ENCODE measurements around the gene PRPF19.

PRPF19 gene

DNA sequence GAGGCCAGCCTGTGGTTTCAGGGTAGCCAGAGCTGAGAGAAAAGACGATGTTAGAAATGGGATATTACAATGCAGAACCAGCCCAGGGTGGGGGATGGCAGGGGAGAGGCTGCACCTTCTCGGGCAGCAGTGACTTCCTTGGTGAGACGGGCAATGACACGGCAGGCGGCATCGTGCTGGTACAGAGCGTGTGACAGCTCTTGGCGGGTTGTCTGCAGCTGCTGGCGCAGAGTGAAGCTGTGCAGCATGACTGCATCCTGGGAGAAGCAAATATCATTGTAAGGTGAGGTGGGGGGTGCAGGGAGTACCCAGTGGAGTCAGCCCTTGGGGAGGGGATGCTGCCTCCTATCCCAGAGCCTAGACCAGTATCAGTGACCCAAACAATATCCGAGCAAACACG is 3.8 kb downstream of the PRPF19 start:
- DNase-seq, result no peak

DNA sequence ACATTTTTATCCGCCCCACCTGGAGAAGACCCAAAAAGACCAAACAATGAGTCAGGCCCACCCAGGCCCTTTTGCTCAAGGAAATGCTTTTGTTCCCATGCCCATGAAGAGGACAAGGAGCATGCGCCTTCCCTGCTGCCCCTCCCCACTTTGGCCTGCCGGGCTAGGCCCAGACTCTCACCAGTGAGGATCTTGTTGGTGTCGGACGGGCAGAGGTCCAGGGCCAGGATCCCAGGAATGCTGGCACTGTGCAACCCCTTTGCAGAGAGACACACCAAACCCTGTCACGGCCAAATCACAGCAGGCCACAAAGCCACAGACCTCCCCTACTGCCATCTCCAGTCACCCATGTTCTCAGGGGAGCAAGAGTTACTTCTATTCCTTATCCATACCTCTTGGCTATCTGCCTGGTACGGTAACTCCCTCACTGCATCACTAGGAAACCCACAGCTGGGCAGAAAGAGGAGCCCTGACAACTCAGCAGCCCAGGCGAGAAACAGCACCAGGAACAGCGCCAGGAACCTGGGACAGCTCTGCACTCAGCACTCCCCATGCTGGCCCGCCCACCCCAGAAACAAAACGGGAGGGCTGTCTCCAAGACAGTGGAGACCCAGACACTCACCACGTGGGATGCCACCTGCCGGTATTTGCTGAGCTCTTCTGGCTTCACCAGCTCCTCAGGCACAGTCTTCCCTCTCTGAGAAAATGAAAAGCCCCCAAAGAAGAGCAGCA is 5.5 kb downstream of the PRPF19 start:
- DNase-seq, result no peak

DNA sequence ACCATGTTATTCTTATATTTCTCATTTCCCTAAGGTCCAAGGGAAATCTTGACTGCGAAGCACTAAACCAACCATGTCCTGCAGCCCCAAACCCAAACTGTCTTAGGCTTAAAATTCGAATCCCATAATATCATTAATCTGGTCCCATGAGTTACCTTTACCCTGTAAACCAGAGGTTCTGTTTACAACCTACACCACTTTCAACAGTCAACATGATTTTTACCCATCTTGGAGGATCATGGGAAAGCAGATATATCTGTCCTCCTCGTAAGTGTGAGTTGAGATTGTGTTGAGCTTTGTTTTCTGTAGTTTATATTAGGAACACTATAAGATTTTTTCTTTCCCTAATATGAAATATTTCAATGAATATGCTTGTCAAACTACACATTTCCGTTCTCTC is 6.4 kb downstream of the PRPF19 start:
- no peak for DNase-seq

DNA sequence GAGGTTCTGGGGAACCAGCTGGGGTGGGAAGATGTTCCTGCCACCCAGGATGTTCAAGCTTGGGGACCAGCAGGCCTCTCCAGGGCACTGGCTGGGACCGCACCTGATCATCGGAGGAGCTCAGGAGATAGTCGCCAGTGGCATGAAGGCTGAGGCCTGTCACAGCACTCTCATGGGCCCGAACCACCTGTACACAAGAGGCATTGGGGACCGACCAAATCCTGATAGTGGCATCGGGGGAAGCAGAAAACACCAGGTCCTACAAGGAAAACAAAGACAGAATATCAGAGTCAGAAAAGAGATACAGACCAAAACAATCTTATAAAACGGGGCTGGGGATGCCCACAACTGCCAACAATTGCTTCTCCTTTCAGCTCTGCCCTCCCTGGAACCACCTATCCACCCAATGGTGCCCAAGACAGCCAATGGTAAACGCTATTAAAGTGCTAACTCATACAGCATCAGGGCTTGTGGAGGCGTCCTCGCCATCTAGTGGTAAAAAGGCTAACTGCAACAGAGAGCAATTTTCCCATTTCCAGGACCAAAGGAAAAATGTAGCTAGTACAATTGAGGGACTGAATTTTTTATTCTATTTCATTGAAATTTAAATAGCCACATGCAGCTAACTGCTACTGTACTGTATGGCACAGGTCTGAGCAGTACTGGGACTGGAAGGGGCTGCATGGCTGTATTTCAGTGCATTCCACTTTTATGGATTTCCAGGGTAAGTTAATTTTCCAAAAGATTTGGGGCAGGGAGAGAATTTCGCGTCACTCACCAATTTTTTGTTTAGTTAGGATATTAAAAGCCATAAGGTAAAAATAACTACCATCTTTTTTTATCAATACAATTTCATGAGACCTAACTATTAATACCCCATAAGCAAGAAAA is 7.1 kb downstream of the PRPF19 start:
- DNase-seq, result peak; percentile 40 to 56

DNA sequence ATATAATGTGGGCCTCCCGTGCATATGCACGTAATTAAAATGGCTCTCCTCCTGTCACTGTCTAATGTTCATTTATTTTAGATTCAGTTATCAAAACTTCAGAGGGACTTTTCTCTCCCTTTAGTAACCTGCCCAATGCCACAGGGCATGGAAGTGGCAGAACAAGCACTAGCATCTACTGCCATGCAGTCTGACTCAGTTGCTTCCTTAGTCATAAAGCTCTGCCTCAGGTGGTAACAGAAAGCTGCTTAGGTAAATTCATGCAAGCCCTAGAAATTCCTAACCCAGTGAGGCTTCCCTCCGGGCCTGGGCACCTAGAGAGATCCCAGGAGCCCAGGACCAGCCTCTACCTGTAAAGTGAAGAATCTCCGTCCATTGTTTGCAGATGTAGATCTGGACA is 8.9 kb downstream of the PRPF19 start:
- no peak for DNase-seq

DNA sequence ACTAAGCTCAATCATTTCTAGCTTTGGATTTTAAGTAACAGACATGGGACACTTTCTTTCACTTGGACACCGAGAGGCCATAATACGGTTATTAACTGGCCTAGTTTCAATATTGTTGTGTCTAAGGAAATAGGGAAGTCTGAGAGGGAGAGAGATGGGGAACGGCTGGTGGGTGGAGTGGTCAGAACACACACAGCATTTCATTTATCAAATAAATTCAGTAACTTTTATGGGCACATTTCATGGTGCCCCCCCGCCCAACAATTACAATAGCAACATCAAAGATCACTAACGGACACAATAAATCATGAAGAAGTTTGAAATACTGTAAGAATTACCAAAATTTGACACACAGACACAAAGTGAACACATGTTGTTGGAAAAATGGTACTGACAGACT is 10.7 kb downstream of the PRPF19 start:
- DNase-seq, result no peak

DNA sequence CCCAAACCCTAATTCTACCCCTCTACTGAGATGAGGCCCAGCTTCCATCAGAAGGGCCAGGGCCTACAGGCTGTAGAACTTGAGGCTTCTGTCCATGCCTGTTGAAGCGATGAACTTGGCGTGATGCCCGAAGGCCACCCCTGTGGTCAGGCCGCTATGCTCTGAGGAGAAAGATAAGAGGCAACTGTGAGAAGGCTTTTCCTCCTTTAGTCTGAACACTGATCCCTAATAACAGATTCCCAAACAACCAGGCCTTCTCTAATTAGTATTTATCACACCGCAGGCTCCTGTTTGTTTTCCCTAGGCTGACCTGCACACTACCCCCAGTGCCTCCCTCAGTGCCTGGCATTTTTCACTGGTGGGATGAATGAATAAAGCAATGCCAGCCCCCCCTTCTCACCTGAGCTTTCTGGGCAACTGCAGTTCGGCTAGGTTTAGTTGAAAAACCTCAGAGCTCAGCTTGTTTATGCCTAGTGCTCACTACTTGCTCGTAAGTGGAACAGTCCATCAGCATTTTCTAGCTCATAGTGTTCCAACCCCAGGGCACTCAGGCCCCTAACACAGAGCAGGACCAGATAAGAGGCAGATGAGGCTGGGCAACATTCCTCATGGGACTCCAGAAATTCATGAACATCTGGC is 15.2 kb downstream of the PRPF19 start:
- DNase-seq, result no peak

DNA sequence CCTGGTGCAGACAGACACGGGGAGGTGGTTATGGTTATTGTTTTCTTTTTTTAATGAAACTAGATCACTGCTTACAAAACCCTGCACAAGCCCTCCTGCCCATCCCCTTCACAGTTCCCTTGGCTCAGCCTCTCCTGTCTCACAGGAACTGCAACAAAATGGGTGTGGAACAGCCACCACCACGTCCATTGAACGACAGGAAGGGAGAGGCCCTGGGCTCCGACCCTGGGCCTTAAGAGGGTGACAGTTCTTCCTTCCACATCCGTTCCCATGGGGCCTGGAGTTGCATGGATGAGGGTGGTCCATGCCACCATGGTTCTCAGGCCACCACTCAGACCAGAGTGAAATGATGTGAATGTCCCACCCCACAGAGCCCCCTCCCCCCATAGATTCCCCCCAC is 15.7 kb downstream of the PRPF19 start:
- no peak for DNase-seq

DNA sequence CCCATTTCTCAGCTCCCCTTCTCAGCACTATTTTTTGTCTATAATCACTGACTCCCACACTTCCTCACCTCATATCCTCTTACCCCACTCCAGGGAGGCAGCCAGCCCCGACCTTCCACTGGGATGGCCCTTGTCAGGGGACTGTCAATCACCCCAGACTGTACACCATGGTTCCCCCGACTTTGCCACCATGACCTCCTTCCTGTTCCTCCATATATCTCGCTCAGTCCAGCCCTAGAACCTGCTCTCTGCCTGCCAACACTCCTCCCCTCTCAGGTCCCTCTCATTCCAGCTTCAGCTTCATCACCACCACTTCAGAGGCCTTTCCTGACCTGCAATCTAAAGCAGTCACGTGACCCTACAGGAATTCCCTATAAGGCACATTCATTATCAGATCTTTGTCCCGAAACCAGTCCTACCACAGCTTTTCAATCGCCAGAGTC is 16.5 kb downstream of the PRPF19 start:
- no peak for DNase-seq

DNA sequence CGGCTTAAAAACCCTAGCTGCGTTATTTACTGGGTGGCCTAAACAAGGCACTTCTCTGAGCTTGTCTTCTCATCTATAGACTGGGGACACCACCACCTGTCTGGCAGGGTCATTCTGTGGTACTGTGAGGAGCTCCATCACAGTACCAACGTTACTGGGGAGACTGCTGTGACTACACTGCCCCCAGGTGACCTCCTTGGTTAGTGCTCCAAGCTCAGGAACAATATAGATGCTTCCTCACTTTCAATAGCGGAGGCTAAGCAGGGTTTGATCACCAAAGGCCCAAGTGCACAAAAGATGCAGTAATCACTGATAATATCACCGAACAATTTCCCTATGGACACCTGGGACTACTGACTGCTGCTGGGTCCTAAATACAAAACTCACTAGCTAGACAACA is 18.8 kb downstream of the PRPF19 start:
- peak; percentile 37 to 42 for DNase-seq

DNA sequence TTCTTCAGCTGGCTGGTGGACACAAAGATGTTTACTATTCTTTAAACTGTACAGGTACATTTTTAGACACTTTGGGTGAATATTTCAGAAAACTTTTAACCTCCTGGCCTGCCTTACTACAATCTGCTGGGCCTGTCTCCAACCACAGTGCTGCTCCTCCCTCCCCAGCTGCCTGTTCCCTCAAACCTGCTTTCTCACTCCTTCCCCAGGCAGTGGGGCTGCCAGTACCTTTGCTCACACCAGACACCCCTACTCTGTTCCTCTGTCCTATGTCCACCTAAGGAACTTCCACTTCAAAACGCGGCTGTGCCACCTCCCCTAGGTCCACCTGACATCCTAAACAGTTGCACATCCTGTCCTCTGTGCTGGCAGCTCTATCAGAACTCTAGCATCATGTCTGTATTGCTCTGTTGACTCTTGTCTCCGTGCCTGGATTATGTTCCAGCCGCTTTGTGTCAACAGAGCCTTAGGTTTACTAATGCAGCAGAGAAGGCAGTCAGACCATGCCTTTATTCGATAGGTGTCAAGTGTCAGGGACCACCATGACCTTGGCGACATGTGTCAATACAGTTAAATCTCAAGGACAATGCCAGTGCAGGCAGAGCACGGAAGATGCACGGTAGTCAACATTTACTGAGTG is 25.6 kb downstream of the PRPF19 start:
- DNase-seq, result no peak

DNA sequence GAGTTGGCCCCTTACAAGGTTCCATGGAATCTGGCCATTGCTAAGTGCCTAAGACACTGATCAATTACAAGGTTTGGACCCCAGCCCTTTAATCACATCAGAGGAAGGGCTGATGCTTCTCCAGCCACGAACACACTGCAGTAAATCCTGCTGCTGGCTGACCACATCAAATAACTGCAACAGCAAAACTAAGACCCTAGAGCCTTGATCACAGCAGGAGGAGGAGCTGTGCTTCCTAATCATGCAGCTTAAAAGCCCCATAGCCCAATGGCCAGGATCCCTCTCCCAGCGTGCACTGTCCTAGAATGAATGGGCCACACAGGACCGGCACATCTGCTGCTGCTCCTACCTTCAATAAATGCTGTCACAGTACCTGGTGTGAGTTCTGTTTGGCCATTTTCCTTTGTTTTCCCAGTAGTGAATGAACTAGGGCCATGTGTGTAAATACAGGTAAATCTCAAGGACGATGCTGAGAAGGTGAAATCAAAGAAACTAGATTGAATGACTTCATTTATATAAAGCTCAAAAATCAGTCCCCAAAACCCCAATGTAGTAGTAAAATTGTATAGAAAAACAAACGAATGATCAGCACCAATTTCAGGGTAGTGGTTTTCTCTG is 26.3 kb downstream of the PRPF19 start:
- no peak for DNase-seq

DNA sequence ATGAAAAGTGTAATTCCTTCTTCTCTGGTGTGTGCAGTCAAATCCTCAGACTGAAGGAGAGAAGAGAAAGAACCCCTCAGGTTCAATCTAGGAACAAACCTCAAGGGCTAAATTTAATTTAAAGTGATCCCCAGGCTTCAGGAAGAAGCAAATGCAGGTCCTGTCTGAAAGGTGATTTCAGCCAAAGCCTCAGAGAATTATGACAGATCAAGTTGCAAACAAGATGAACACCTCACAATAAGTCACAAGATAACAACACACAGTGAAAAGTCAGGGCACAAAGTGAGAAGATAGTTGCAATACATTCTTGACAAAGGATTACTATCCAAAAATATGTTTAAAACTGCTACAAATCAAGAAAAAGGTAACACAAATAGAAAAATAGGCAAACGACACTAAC is 27.3 kb downstream of the PRPF19 start:
- no peak for DNase-seq

DNA sequence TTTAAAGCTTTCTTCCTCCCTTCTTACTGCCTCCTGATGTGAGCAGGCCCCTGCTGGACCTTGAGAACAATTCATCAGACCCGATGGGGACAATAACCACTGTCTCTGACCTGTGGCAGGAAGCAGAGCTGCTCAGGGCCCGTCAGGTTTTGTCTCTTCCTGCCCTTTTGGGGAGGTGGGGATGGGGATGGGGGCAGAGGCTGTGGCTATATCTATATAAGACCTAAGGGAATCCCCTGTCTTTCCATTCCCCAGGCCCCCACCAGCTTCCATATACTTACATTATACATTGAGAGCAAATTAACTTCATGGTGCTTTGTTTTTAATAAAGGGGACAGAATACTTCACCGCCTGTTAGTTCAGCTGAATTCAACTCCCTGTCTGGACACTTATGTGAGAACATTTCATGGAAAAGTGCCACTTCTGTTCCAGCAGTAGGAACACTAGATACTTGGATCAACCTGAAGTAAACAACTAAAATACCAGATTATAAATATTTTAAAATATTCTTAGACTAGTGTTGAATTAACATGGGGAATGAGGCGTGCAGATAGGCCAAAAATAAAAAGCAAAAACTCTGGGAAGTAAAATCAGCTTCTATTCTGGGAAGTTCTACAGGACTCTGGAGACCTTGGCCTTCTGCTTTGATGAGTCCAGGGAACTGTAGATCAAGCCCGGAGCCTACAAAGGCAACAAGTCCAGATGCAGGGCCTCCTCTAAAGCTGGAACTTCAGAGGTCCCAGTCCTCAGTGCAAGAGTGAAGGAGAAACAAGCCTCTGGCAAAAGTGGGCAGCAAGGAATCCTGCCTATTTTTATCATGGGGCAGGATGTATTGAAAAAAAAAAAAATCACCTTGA is 27.9 kb downstream of the PRPF19 start:
- no peak for DNase-seq

DNA sequence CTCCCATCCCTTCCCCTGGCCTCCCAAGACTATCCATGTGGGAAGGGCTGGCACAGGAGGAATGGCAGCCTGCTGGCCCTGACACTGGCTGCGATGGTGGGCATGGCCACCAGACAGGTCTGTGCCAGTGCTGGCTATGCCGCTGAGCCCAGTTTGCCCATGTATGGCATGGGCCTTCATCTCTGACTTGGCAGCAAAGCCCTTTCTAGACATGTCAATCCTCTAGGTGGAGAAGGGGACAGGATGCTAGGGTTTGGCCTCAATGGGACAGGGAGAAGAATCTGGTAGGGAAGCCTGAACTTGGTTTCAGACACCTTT is 30.3 kb downstream of the PRPF19 start:
- no peak for DNase-seq

DNA sequence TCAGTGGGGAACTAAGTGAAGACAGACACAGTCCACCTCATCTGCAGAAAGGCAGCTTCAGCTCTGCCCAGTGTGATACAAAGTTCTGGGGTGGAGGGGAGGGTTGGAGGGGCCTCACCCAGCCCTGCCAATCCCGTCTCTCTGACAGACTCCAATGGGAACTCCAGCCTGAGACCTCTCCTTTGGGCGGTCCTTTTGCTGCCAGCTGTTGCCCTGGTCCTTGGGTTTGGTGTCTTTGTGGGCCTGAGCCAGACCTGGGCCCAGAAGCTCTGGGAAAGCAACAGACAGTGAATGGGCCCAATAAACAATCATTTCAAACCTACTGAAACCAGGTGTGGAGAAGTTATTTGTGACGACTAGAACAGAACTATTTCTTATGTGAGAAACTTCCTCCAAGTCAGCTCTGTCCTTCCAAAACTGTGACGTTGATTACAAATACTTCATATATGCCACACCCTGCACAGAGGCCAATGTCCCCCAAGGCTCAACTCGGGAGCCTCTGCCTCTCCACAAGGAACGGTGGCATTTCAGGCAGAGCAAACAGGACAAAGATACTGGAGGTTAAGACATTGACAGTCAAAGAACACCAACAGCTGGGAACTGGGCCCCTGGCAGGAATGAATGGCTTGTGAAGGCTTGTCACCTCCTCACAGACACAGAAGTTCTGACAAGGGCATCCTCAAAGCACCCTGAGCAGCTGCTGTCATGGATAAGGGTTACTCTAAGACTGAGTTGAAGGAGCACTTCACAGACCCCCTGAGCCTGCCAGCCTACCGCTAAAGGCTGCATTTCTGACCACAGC is 30.8 kb downstream of the PRPF19 start:
- DNase-seq, result no peak

DNA sequence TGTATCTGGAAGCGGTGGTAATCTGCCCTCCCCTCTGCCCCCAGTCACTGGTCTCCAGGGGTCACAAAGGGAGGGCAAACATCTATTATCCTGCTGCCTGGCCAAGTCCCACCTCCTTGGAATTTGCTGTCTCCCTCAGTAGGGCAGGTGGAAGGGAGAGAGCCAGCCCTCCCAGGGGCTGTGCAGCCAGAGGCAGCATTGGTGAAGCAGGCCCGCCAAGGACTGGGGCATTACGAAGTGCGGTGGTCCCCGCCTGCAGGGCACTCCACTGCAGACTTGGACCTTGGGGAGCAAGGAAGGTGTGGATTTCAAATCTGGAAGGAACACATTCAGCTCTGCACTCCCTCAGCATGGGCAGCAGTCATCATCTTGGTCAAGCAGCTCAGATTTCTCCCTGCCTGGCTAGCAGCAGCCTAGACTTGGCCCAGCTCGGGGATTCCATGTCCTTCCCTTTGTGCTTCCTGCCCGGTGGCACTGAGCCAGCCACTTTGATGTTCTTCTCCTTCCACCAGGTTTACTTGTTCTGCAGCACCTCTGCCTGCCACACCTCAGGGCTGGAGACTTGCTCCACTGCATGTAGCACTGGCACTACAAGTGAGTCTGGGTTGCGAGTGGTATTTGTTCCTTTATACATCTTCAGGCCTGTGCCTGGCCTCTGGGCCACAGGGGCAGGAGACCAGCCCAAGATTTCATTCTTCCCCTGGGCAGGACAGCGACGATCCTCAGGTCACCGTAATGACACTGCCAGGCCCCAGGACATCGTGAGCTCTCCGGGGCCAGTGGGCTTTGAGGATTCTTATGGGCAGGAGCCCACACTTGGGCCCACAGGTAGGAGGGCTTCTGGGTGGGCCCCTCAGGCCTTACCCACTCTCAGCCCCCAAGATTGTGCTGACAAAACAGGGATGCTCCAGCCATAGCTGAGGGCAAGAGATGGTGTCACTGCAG is 31.7 kb downstream of the PRPF19 start:
- no peak for DNase-seq

DNA sequence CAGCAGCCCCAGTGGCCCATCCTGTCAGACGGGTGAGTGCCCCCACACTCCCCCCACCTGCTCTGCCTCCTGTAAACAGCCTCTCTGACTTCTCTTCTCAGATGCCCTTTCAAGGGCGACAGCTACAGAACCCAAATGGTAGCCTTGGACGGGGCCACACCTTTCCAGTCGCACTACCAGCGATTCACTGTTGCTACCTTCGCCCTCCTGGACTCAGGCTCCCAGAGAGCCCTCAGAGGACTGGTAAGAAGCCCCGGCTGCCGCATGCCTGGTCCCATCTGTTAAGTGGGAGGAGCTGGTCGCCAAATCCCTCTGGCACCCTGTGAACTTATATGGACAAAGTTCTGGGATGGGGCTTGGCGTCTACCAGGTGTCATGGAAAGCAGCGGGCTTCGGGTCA is 32.9 kb downstream of the PRPF19 start:
- DNase-seq, result no peak

DNA sequence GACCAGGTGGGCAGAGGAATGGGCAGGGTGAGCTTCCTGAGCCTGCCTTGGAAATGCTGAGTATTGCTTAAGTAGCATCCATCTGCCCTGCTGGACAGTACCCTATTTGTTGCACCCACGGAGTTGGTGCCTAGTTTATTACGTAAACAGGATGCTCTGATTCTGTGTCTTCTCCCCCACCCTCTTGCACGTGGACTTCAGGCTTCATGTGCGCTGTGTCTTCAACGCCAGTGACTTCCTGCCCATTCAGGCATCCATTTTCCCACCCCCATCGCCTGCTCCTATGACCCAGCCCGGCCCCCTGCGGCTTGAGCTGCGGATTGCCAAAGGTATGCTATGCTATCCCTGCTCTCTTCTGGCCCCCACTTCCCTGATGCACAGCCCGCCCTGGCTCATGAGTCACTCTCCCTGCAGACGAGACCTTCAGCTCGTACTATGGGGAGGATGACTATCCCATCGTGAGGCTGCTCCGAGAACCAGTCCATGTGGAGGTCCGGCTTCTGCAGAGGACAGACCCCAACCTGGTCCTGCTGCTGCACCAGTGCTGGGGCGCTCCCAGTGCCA is 33.3 kb downstream of the PRPF19 start:
- DNase-seq, result no peak

All from CD4-positive, alpha-beta T cell treated with Interleukin-1 beta for 1 hour (primary cell).